H9 (cell line): Measurements from ENCODE around the gene ADSS2. TPM values are rescaled to one million over a fixed set of nuclear protein-coding genes. Genes with fewer than 3 reads are reported as not detected.

ENCODE experiments used
- DNase-seq: peaks from one replicate; pipeline ENCODE4 v3.0.0-alpha.2; 2017
- H2AFZ ChIP-seq: one replicate; pipeline ENCODE4 v1.6.1; 2013; ENCODE audit warnings: mild to moderate bottlenecking, low read length, control low read depth, moderate library complexity
- H2AK5ac ChIP-seq: 2 replicates; pipeline ENCODE4 v1.6.1; 2013; ENCODE audit warnings: low read length, control low read depth, mixed read lengths; ENCODE audit not compliant: insufficient read length
- H2BK120ac ChIP-seq: one replicate; pipeline ENCODE4 v1.6.1; 2013; ENCODE audit warnings: low read depth, mild to moderate bottlenecking, low read length, control low read depth, inconsistent platforms; ENCODE audit not compliant: poor library complexity, severe bottlenecking
- H2BK12ac ChIP-seq: 2 replicates; pipeline ENCODE4 v1.6.1; 2013; ENCODE audit warnings: low read length, control low read depth, mixed read lengths, low read depth; ENCODE audit not compliant: insufficient read length
- H2BK15ac ChIP-seq: 2 replicates; pipeline ENCODE4 v1.6.1; 2013; ENCODE audit warnings: low read depth, low read length, control low read depth
- H2BK20ac ChIP-seq: one replicate; pipeline ENCODE4 v1.6.1; 2013; ENCODE audit warnings: low read depth, mild to moderate bottlenecking, low read length, control low read depth, inconsistent platforms; ENCODE audit not compliant: poor library complexity, severe bottlenecking
- H2BK5ac ChIP-seq: 2 replicates; pipeline ENCODE4 v1.6.1; 2013; ENCODE audit warnings: low read length, control low read depth, mixed read lengths; ENCODE audit not compliant: insufficient read length
- H3K14ac ChIP-seq: 2 replicates; pipeline ENCODE4 v1.6.1; 2013; ENCODE audit warnings: low read length, control low read depth; ENCODE audit not compliant: insufficient read depth
- H3K18ac ChIP-seq: 2 replicates; pipeline ENCODE4 v1.6.1; 2013; ENCODE audit warnings: low read depth, mild to moderate bottlenecking, mixed read lengths, low read length, control low read depth; ENCODE audit not compliant: insufficient read length
- H3K23ac ChIP-seq: 2 replicates; pipeline ENCODE4 v1.6.1; 2013; ENCODE audit warnings: low read length, control low read depth, mixed read lengths, low read depth; ENCODE audit not compliant: insufficient read length
- H3K23me2 ChIP-seq: 2 replicates; pipeline ENCODE4 v1.6.1; 2013; ENCODE audit warnings: low read depth, mild to moderate bottlenecking, mixed read lengths, low read length, control low read depth; ENCODE audit not compliant: insufficient read length, poor library complexity, severe bottlenecking
- H3K27ac ChIP-seq: 2 replicates; pipeline ENCODE4 v1.5.1; 2013; ENCODE audit warnings: low read length, control low read depth, mixed read lengths, low read depth; ENCODE audit not compliant: insufficient read length
- H3K27me3 ChIP-seq: 2 replicates; pipeline ENCODE4 v1.6.1; 2013; ENCODE audit warnings: low read length, control low read depth, inconsistent platforms; ENCODE audit not compliant: insufficient read depth
- H3K4ac ChIP-seq: 2 replicates; pipeline ENCODE4 v1.6.1; 2013; ENCODE audit warnings: low read depth, mild to moderate bottlenecking, control low read depth, inconsistent platforms, low read length, moderate library complexity
- H3K4me1 ChIP-seq: 2 replicates; pipeline ENCODE4 v1.6.1; 2013; ENCODE audit warnings: low read length, control low read depth, inconsistent platforms; ENCODE audit not compliant: insufficient read depth
- H3K4me2 ChIP-seq: 2 replicates; pipeline ENCODE4 v1.6.1; 2013; ENCODE audit warnings: low read length, control low read depth, mixed read lengths; ENCODE audit not compliant: insufficient read length, insufficient read depth
- H3K56ac ChIP-seq: 2 replicates; pipeline ENCODE4 v1.6.1; 2013; ENCODE audit warnings: low read depth, mild to moderate bottlenecking, mixed read lengths, low read length, control low read depth; ENCODE audit not compliant: insufficient read length
- H3K79me1 ChIP-seq: 2 replicates; pipeline ENCODE4 v1.6.1; 2013; ENCODE audit warnings: low read depth, mild to moderate bottlenecking, moderate library complexity, low read length, control low read depth, inconsistent platforms; ENCODE audit not compliant: insufficient read depth, poor library complexity, severe bottlenecking
- H3K79me2 ChIP-seq: 2 replicates; pipeline ENCODE4 v1.6.1; 2013; ENCODE audit warnings: low read length, control low read depth, inconsistent platforms; ENCODE audit not compliant: insufficient read depth
- H3K9ac ChIP-seq: 2 replicates; pipeline ENCODE4 v1.6.1; 2013; ENCODE audit warnings: low read length, control low read depth, mixed read lengths; ENCODE audit not compliant: insufficient read length; ENCODE audit errors: extremely low read depth
- H3K9me3 ChIP-seq: one replicate; pipeline ENCODE4 v1.6.1; 2013; ENCODE audit warnings: low read depth, low read length, inconsistent platforms; ENCODE audit not compliant: control insufficient read depth
- H3T11ph ChIP-seq: one replicate; pipeline ENCODE4 v1.6.1; 2013; ENCODE audit warnings: mild to moderate bottlenecking, low read length, control low read depth, inconsistent platforms
- H4K20me1 ChIP-seq: one replicate; pipeline ENCODE4 v1.6.1; 2013; ENCODE audit not compliant: control insufficient read depth, insufficient read length, insufficient read depth
- H4K5ac ChIP-seq: 2 replicates; pipeline ENCODE4 v1.6.1; 2013; ENCODE audit warnings: low read depth, mild to moderate bottlenecking, mixed read lengths, low read length, control low read depth; ENCODE audit not compliant: insufficient read length
- H4K8ac ChIP-seq: replicated peaks from 2 replicates; pipeline ENCODE4 v1.6.1; 2013; ENCODE audit warnings: low read length, control low read depth, mixed read lengths, low read depth; ENCODE audit not compliant: insufficient read length
- H4K91ac ChIP-seq: 2 replicates; pipeline ENCODE4 v1.6.1; 2013; ENCODE audit warnings: low read depth, mild to moderate bottlenecking, moderate library complexity, mixed read lengths, low read length, control low read depth; ENCODE audit not compliant: insufficient read length
- H3K27ac Mint-ChIP-seq, 3 experiments: 2 replicates in 2 of 3; 3 replicates in 1 of 3; pipeline ENCODE4 v1.8.0; 2020 to 2021; ENCODE audit warnings: mixed read lengths in 3 of 3, mild to moderate bottlenecking in 1 of 3, moderate library complexity in 1 of 3
- H3K27me3 Mint-ChIP-seq: 2 replicates; pipeline ENCODE4 v1.8.0; 2021; ENCODE audit warnings: low read depth, mild to moderate bottlenecking, moderate library complexity, mixed read lengths
- H3K36me3 Mint-ChIP-seq, 3 experiments: 2 replicates in 2 of 3; 3 replicates in 1 of 3; pipeline ENCODE4 v1.8.0; 2020 to 2021; ENCODE audit warnings: low read depth in 3 of 3, mixed read lengths in 3 of 3; ENCODE audit not compliant: insufficient read depth in 1 of 3
- H3K4me1 Mint-ChIP-seq, 2 experiments: 2 replicates each; pipeline ENCODE4 v1.8.0; 2020; ENCODE audit warnings: mixed read lengths in 2 of 2
- H3K4me3 Mint-ChIP-seq, 2 experiments: 2 replicates in 1 of 2; 3 replicates in 1 of 2; pipeline ENCODE4 v1.8.0; 2020 to 2021; ENCODE audit warnings: mild to moderate bottlenecking in 2 of 2, mixed read lengths in 2 of 2, moderate library complexity in 1 of 2
- H3K9me3 Mint-ChIP-seq, 2 experiments: 2 replicates in 1 of 2; 3 replicates in 1 of 2; pipeline ENCODE4 v1.8.0; 2020; ENCODE audit warnings: mild to moderate bottlenecking in 2 of 2, mixed read lengths in 2 of 2, moderate library complexity in 1 of 2
- WGBS: extraction: QIAGEN DNeasy Blood & Tissue Kit; methylation state at CpG from one replicate; pipeline ENCODE4 v1.1.7; 2013; ENCODE audit warnings: missing lambda C conversion rate, low lambda C conversion rate, mixed read lengths; ENCODE audit not compliant: insufficient read length; ENCODE audit errors: extremely low coverage; 5-methylcytosine and 5-hydroxymethylcytosine counted together
- total RNA-seq: library from RNA; stranded (reverse); gene quantifications from 2 replicates; pipeline ENCODE4 v1.2.1, GENCODE V29; 2021
- TF ChIP-seq, protein P1 (sequence below): fragments of 200-600 bp; sonication (generic); conservative IDR thresholded peaks from 3 replicates; pipeline ENCODE4 v1.8.0; 2021; ENCODE audit warnings: antibody characterized with exemption, mild to moderate bottlenecking

The ADSS2 gene
- total RNA-seq, 1 experiment from 2014 or later, result 65.4 TPM

DNA sequence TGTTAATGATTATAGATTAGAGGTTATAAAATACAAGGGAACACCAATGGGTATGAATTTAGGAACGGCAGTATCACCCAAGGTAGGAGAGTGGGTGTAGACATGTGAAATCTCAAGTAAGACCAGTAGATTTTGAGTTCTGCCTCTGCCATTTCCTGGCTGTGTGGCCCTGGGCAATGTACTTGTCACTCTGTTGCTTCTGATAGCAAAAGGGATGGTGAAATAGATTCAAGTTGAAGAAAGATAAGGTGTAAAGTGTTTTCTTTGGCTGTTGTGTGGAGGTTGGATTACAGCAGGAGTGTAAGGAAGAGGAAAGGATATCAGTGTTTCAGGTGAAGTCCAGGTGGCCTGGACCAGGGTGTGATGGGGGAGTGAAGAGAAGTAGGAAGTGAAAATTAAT lies 64.3 kb downstream of the ADSS2 start:
- no peak overlapping the region for H2AFZ ChIP-seq
- no peaks in the 10 kb centered on the region for H3K79me2 ChIP-seq
- no peak overlapping the region for H3K23ac ChIP-seq
- no peak overlapping the region for H3K56ac ChIP-seq
- no CpG with 5 or more reads among the region's 1 CpG for WGBS
- no peaks in the 10 kb centered on the region for H3K79me1 ChIP-seq
- no peak overlapping the region for H4K91ac ChIP-seq
- H3K18ac ChIP-seq, result no peak overlapping the region
- no peaks in the 10 kb centered on the region for H3K27me3 Mint-ChIP-seq
- H3K4me1 Mint-ChIP-seq, result 0 out of 4 replicates have a peak, but pooled peaks cover 0 to 2% of the 10 kb centered on the region in 2 experiments
- H3K4me1 ChIP-seq, result no peaks in the 10 kb centered on the region
- H3K14ac ChIP-seq, result no peak overlapping the region
- no peaks in the 10 kb centered on the region for H3K23me2 ChIP-seq
- no peak overlapping the region for H3T11ph ChIP-seq
- no peak overlapping the region for H3K4ac ChIP-seq
- H3K9me3 ChIP-seq, result no peaks in the 10 kb centered on the region
- no peak overlapping the region for H2BK5ac ChIP-seq
- H3K27ac Mint-ChIP-seq, result no peak overlapping the region; a peak in 1 of 7 replicates
- H2BK12ac ChIP-seq, result no peak overlapping the region
- no peak overlapping the region for H2BK15ac ChIP-seq
- H3K9me3 Mint-ChIP-seq, result no peaks in the 10 kb centered on the region
- H4K8ac ChIP-seq, result no peak overlapping the region
- no peak overlapping the region for H3K9ac ChIP-seq
- H3K4me3 Mint-ChIP-seq, result no peak overlapping the region
- H3K27me3 ChIP-seq, result no peaks in the 10 kb centered on the region
- H3K4me2 ChIP-seq, result no peak overlapping the region
- no peak for DNase-seq
- no peak overlapping the region for H3K27ac ChIP-seq
- H2BK120ac ChIP-seq, result no peak overlapping the region
- TF ChIP-seq, protein P1, sequence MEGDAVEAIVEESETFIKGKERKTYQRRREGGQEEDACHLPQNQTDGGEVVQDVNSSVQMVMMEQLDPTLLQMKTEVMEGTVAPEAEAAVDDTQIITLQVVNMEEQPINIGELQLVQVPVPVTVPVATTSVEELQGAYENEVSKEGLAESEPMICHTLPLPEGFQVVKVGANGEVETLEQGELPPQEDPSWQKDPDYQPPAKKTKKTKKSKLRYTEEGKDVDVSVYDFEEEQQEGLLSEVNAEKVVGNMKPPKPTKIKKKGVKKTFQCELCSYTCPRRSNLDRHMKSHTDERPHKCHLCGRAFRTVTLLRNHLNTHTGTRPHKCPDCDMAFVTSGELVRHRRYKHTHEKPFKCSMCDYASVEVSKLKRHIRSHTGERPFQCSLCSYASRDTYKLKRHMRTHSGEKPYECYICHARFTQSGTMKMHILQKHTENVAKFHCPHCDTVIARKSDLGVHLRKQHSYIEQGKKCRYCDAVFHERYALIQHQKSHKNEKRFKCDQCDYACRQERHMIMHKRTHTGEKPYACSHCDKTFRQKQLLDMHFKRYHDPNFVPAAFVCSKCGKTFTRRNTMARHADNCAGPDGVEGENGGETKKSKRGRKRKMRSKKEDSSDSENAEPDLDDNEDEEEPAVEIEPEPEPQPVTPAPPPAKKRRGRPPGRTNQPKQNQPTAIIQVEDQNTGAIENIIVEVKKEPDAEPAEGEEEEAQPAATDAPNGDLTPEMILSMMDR, result no peak
- no peaks in the 10 kb centered on the region for H4K20me1 ChIP-seq
- no peak overlapping the region for H4K5ac ChIP-seq
- H2BK20ac ChIP-seq, result no peak overlapping the region
- H3K36me3 Mint-ChIP-seq, result no peaks in the 10 kb centered on the region; a peak in 1 of 7 replicates
- no peak overlapping the region for H2AK5ac ChIP-seq
